Esophagus (tissue), 2 donors: ENCODE results near the gene CPOX. TPM values are rescaled to one million over a fixed set of nuclear protein-coding genes. Genes with fewer than 3 reads are reported as not detected.

Experiments used
- H3K27ac ChIP-seq, 2 donors: one replicate each; pipeline ENCODE4 v1.5.1; 2013; ENCODE audit warnings: low read depth in 2 of 2, mild to moderate bottlenecking in 2 of 2, inconsistent platforms in 1 of 2, low read length in 1 of 2, moderate library complexity in 1 of 2
- H3K27me3 ChIP-seq, 2 donors: one replicate each; pipeline ENCODE4 v1.6.1; 2013; ENCODE audit warnings: low read length in 2 of 2, control low read depth in 1 of 2, mild to moderate bottlenecking in 1 of 2; ENCODE audit not compliant: insufficient read depth in 2 of 2, control insufficient read depth in 1 of 2
- H3K36me3 ChIP-seq, 2 donors: one replicate each; pipeline ENCODE4 v1.6.1; 2013; ENCODE audit warnings: low read length in 1 of 2; ENCODE audit not compliant: control insufficient read depth in 2 of 2, insufficient read depth in 2 of 2
- H3K4me1 ChIP-seq, 2 donors: one replicate each; pipeline ENCODE4 v1.6.1; 2013; ENCODE audit warnings: low read length in 1 of 2; ENCODE audit not compliant: control insufficient read depth in 2 of 2, insufficient read depth in 2 of 2
- H3K4me3 ChIP-seq, 2 donors: one replicate each; pipeline ENCODE4 v1.5.1; 2013; ENCODE audit warnings: low read length in 2 of 2, mild to moderate bottlenecking in 2 of 2, low read depth in 1 of 2, moderate library complexity in 1 of 2
- H3K9me3 ChIP-seq, 2 donors: one replicate each; pipeline ENCODE4 v1.6.1; 2013; ENCODE audit warnings: mild to moderate bottlenecking in 2 of 2, low read depth in 1 of 2, low read length in 1 of 2, moderate library complexity in 1 of 2; ENCODE audit not compliant: control insufficient read depth in 2 of 2, insufficient read depth in 1 of 2
- WGBS, 2 donors: extraction: QIAGEN DNeasy Blood & Tissue Kit; methylation state at CpG; one replicate each; pipeline ENCODE4 v1.1.7; 2013; 5-methylcytosine and 5-hydroxymethylcytosine counted together
- polyA plus RNA-seq, 2 donors: library from polyadenylated mRNA; stranded (reverse); fragments of 200-250 nt; gene quantifications; one replicate each; pipeline ENCODE4 v1.2.3, GENCODE V29; 2013
- donor health status: healthy with polysubstance abuse.
- donor health status: Bipolar disorder and iron deficiency.

Gene CPOX
- polyA plus RNA-seq, 2 donors = 9.6 to 17.4 TPM

GRCh38 chr3:98598492-98598891, 5.1 kb upstream of the CPOX start:
- no peak overlapping the region for H3K4me3 ChIP-seq
- no peaks in the 10 kb centered on the region for H3K36me3 ChIP-seq
- no peaks in the 10 kb centered on the region for H3K27me3 ChIP-seq
- no peaks in the 10 kb centered on the region for H3K9me3 ChIP-seq
- WGBS, 2 donors = 63 to 76% methylated on average over 2 of the region's 2 CpGs
- H3K4me1 ChIP-seq = no peaks in the 10 kb centered on the region
- H3K27ac ChIP-seq = no peak overlapping the region

- no peak overlapping the region for H3K27ac ChIP-seq
- 9 to 14% methylated on average over 1 of the region's 1 CpG for whole genome bisulfite sequencing, 2 donors
- H3K4me1 ChIP-seq = no peaks in the 10 kb centered on the region
- no peaks in the 10 kb centered on the region for H3K9me3 ChIP-seq
- H3K27me3 ChIP-seq = no peaks in the 10 kb centered on the region
- H3K4me3 ChIP-seq = no peak overlapping the region
- no peaks in the 10 kb centered on the region for H3K36me3 ChIP-seq
Measured at GRCh38 chr3:98596541-98597500, 3.4 kb upstream of the CPOX start.

GRCh38 chr3:98596087-98596486, 2.7 kb upstream of the CPOX start:
- Histone ChIP-seq H3K27me3 (no peaks in the 10 kb centered on the region), H3K27ac (no peak overlapping the region), H3K4me1 (no peaks in the 10 kb centered on the region), H3K9me3 (no peaks in the 10 kb centered on the region), H3K4me3 (no peak overlapping the region), H3K36me3 (no peaks in the 10 kb centered on the region)

- 85 to 90% methylated on average over 5 of the region's 5 CpGs for WGBS, 2 donors
- Histone ChIP-seq H3K27ac (no peak overlapping the region), H3K36me3 (no peaks in the 10 kb centered on the region), H3K4me1 (no peaks in the 10 kb centered on the region), H3K9me3 (no peaks in the 10 kb centered on the region), H3K4me3 (no peak overlapping the region), H3K27me3 (no peaks in the 10 kb centered on the region)
Measured at GRCh38 chr3:98594628-98595324, 1.4 kb upstream of the CPOX start.

- H3K36me3 ChIP-seq = peaks cover 0 to 2% of the 10 kb centered on the region in 2 donors
- H3K9me3 ChIP-seq = no peaks in the 10 kb centered on the region
- H3K27me3 ChIP-seq = no peaks in the 10 kb centered on the region
- WGBS, 2 donors = 23% methylated on average over 11 of the region's 11 CpGs
- no peaks in the 10 kb centered on the region for H3K4me1 ChIP-seq
- H3K27ac ChIP-seq = no peak overlapping the region
- H3K4me3 ChIP-seq = peak overlapping the region; percentile 82 to 92
Measured at GRCh38 chr3:98592345-98592935, 971 bp downstream of the CPOX start.

- 76 to 77% methylated on average over 2 of the region's 2 CpGs for WGBS, 2 donors
- Histone ChIP-seq H3K4me3 (no peak overlapping the region), H3K36me3 (peaks cover 2 to 6% of the 10 kb centered on the region in 2 donors), H3K27ac (no peak overlapping the region), H3K27me3 (no peaks in the 10 kb centered on the region), H3K4me1 (no peaks in the 10 kb centered on the region), H3K9me3 (no peaks in the 10 kb centered on the region)
Measured at GRCh38 chr3:98589331-98590036, 3.9 kb downstream of the CPOX start.

GRCh38 chr3:98588065-98588464, 5.3 kb downstream of the CPOX start:
- Histone ChIP-seq H3K27me3 (no peaks in the 10 kb centered on the region), H3K36me3 (peaks cover 2 to 6% of the 10 kb centered on the region in 2 donors), H3K9me3 (no peaks in the 10 kb centered on the region), H3K27ac (no peak overlapping the region), H3K4me1 (no peaks in the 10 kb centered on the region), H3K4me3 (no peak overlapping the region)

- Histone ChIP-seq H3K27ac (no peak overlapping the region), H3K4me3 (no peak overlapping the region), H3K27me3 (no peaks in the 10 kb centered on the region), H3K4me1 (no peaks in the 10 kb centered on the region), H3K36me3 (peaks cover 2 to 6% of the 10 kb centered on the region in 2 donors), H3K9me3 (no peaks in the 10 kb centered on the region)
- WGBS, 2 donors = 65 to 71% methylated on average over 2 of the region's 2 CpGs
Measured at GRCh38 chr3:98587654-98588053, 5.8 kb downstream of the CPOX start.

- no peak overlapping the region for H3K4me3 ChIP-seq
- 84 to 95% methylated on average over 2 of the region's 2 CpGs for WGBS, 2 donors
- no peaks in the 10 kb centered on the region for H3K27me3 ChIP-seq
- H3K27ac ChIP-seq = no peak overlapping the region
- no peaks in the 10 kb centered on the region for H3K4me1 ChIP-seq
- peaks cover 4 to 9% of the 10 kb centered on the region in 2 donors for H3K36me3 ChIP-seq
- H3K9me3 ChIP-seq = no peaks in the 10 kb centered on the region
Measured at GRCh38 chr3:98584547-98584946, 8.9 kb downstream of the CPOX start.
